Heart left ventricle (tissue), 16 donors: ENCODE measurements around the gene CTPS1. TPM values are rescaled to one million over a fixed set of nuclear protein-coding genes. Genes with fewer than 3 reads are reported as not detected.

ENCODE experiments used
- ATAC-seq, 4 donors: fragments of 200-7000 bp; cut with Tn5 transposase; one replicate each; pipeline ENCODE4 v1.9.1; 2020 to 2022; ENCODE audit warnings: moderate library complexity in 4 of 4, mild to moderate bottlenecking in 3 of 4, moderate number of reproducible peaks in 1 of 4
- DNase-seq, 5 donors: peaks; one replicate each; pipeline ENCODE4 v3.0.0-alpha.2; 2020
- H3K27ac ChIP-seq, 12 donors: fragments of 200-600 bp; sonication (generic) in 4 of 12; one replicate each; pipeline versions ENCODE4 v1.5.0 to v1.8.0; 2016 to 2022; ENCODE audit warnings: mild to moderate bottlenecking in 2 of 12
- H3K27me3 ChIP-seq, 9 donors: fragments of 200-600 bp; sonication (generic) in 2 of 9; one replicate each; pipeline versions ENCODE4 v1.5.1 to v1.8.0; 2016 to 2022; ENCODE audit warnings: mild to moderate bottlenecking in 3 of 9
- H3K36me3 ChIP-seq, 9 donors: fragments of 200-600 bp; sonication (generic) in 2 of 9; one replicate each; pipeline versions ENCODE4 v1.5.0 to v1.8.0; 2018 to 2022; ENCODE audit warnings: mild to moderate bottlenecking in 2 of 9
- H3K4me1 ChIP-seq, 12 donors: fragments of 200-600 bp; sonication (generic) in 4 of 12; one replicate each; pipeline versions ENCODE4 v1.5.0 to v1.8.0; 2016 to 2022; ENCODE audit warnings: mild to moderate bottlenecking in 3 of 12
- H3K4me3 ChIP-seq, 12 donors: fragments of 200-600 bp; sonication (generic) in 4 of 12; one replicate each; pipeline versions ENCODE4 v1.5.0 to v1.8.0; 2017 to 2022; ENCODE audit warnings: mild to moderate bottlenecking in 9 of 12, moderate library complexity in 4 of 12
- H3K9me3 ChIP-seq, 12 donors: fragments of 200-600 bp; sonication (generic) in 4 of 12; one replicate each; pipeline versions ENCODE4 v1.5.0 to v1.8.0; 2016 to 2022; ENCODE audit warnings: mild to moderate bottlenecking in 1 of 12
- POLR2A ChIP-seq, 2 donors: fragments of 450-650 bp; IDR thresholded peaks; one replicate each; pipeline ENCODE4 v1.6.1; 2017; ENCODE audit warnings: antibody characterized with exemption in 2 of 2, mild to moderate bottlenecking in 2 of 2, moderate library complexity in 2 of 2
- WGBS, 4 donors: extraction: QIAGEN DNeasy Blood & Tissue Kit in 2 of 4; methylation state at CpG; one replicate each; pipeline versions ENCODE4 v1.1.5 to v1.1.7; 2013 to 2018; 5-methylcytosine and 5-hydroxymethylcytosine counted together
- intact Hi-C, 10 donors: fragments of 100-400 bp; cut with DNase I; formaldehyde crosslinking; loops; one replicate each; pipeline versions ENCODE4 v1.11.1 to v1.14.2; 2022
- polyA plus RNA-seq, 2 donors: library from polyadenylated mRNA; stranded (reverse); fragments of 200-250 nt; gene quantifications; one replicate each; pipeline ENCODE4 v1.2.3, GENCODE V29; 2013
- total RNA-seq, 9 donors: library from RNA; depleted of rRNA in 2 of 9; stranded (reverse); fragments of >200 nt in 2 of 9; fragmentation: NEBNext Ultra II Directional in 3 of 9; extraction: Animal tissue kit (Norgen Biotek cat#: 25700) in 3 of 9; gene quantifications; one replicate each; pipeline versions ENCODE4 v1.1.0 to v1.2.4, GENCODE V29; 2016 to 2023
- TF ChIP-seq, protein P1 (sequence below), 12 donors: fragments of 200-600 bp; sonication (generic) in 4 of 12; IDR thresholded peaks; one replicate each; pipeline versions ENCODE4 v1.5.0 to v1.8.0; 2018 to 2022; ENCODE audit warnings: antibody characterized with exemption in 12 of 12, mild to moderate bottlenecking in 5 of 12
- donor health status: ischemic (EF 13 %, LVEDD 7.1; RV severe dilation, severe dysfunction).
- donor health status: healthy with polysubstance abuse.
- donor health status: DM: no; HTN: yes; CAD: no.
- donor health status: DM: no; HTN: no; CAD: no.
- donor health status: ischemic (EF 25% LVEDD 6.9; RV normal size, moderate dysfunction).
- donor health status: ischemic (EF 25% LVEDD 5.7; RV mildly dilated, moderate dysfunction).
- donor health status: healthy.
- donor health status: DM: yes; HTN: yes; CAD: no.
- donor health status: ischemic (EF 35%, LVEDD 5.7; RV mildly dilated, moderate dysfunction).
- donor health status: nonischemic (EF 11% LVEDD 7.7; RV severe dilation, severe dysfunction).
- donor health status: DM: yes; HTN: yes; CAD: no.
- donor health status: PGD.
- donor health status: ischemic (EF 29% LVEDD 5.4; RV normal size, mild dysfunction).
- donor health status: nonischemic (EF 23%, LVEDD 6.1; RV moderate dilation, normal function).

Gene CTPS1
- total and polyA plus RNA-seq, 11 donors = 3.7 to 22.5 (median 7.4) TPM

GRCh38 chr1:41009466-41009865 lies 30.0 kb downstream of the CTPS1 start:
- WGBS, 4 donors = 95 to 98% (median 97%) methylated on average over 8 of the region's 8 CpGs
- no peak for ATAC-seq

GRCh38 chr1:41010345-41010744 lies 30.8 kb downstream of the CTPS1 start:
- ATAC-seq = no peak
- no peaks in the 10 kb centered on the region for H3K9me3 ChIP-seq
- H3K27ac ChIP-seq = no peak overlapping the region
- H3K27me3 ChIP-seq = no peaks in the 10 kb centered on the region
- TF ChIP-seq, protein P1, sequence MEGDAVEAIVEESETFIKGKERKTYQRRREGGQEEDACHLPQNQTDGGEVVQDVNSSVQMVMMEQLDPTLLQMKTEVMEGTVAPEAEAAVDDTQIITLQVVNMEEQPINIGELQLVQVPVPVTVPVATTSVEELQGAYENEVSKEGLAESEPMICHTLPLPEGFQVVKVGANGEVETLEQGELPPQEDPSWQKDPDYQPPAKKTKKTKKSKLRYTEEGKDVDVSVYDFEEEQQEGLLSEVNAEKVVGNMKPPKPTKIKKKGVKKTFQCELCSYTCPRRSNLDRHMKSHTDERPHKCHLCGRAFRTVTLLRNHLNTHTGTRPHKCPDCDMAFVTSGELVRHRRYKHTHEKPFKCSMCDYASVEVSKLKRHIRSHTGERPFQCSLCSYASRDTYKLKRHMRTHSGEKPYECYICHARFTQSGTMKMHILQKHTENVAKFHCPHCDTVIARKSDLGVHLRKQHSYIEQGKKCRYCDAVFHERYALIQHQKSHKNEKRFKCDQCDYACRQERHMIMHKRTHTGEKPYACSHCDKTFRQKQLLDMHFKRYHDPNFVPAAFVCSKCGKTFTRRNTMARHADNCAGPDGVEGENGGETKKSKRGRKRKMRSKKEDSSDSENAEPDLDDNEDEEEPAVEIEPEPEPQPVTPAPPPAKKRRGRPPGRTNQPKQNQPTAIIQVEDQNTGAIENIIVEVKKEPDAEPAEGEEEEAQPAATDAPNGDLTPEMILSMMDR (IDR thresholded peaks at IDR 0.05) = no peak
- TF ChIP-seq POLR2A (IDR thresholded peaks at IDR 0.05) = no peak
- peaks cover 0 to 26% (median 14%) of the 10 kb centered on the region in 12 donors for H3K4me1 ChIP-seq
- H3K4me3 ChIP-seq = no peak overlapping the region
- intact Hi-C loops = no loop called here
- no peak for DNase-seq
- peaks cover 0 to 78% (median 63%) of the 10 kb centered on the region in 9 donors for H3K36me3 ChIP-seq
- WGBS, 4 donors = 94 to 100% (median 97%) methylated on average over 1 of the region's 1 CpG

More at GRCh38 chr1:41009466-41009865, 30.0 kb downstream of the CTPS1 start:
- DNase-seq = no peak
- H3K4me1 ChIP-seq = peaks cover 0 to 18% (median 8%) of the 10 kb centered on the region in 12 donors
- no peaks in the 10 kb centered on the region for H3K27me3 ChIP-seq
- peaks cover 0 to 86% (median 63%) of the 10 kb centered on the region in 9 donors for H3K36me3 ChIP-seq
- no peak overlapping the region for H3K27ac ChIP-seq
- TF ChIP-seq POLR2A (IDR thresholded peaks at IDR 0.05) = no peak
- TF ChIP-seq, protein P1 (IDR thresholded peaks at IDR 0.05) = no peak
- intact Hi-C loops = no loop called here
- H3K9me3 ChIP-seq = no peaks in the 10 kb centered on the region
- no peak overlapping the region for H3K4me3 ChIP-seq

DNA sequence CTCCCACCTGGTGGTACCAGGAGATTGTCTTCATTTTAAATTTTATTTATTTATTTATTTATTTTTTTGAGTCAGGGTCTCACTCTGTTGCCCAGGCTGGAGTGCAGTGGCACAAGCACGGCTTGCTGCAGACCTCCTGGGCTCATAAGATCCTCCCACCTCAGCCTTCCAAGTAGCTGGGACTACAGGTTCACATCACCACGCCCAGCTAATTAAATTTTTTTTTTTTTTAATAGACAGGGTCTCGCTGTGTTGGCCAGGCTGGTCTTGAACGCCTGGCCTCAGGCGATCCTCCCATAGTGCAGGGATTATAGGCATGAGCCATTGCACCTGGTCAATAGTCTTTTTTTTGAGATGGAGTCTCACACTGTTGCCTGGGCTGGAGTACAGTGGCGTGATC lies 33.5 kb downstream of the CTPS1 start:
- Histone ChIP-seq H3K27me3 (no peaks in the 10 kb centered on the region), H3K27ac (peak overlapping the region in 6 of 12 donors; percentile 50 to 81 (median 72)), H3K4me1 (peaks cover 0 to 35% (median 18%) of the 10 kb centered on the region in 12 donors), H3K36me3 (peaks cover 0 to 72% (median 43%) of the 10 kb centered on the region in 9 donors), H3K9me3 (no peaks in the 10 kb centered on the region), H3K4me3 (no peak overlapping the region)
- no peak for DNase-seq
- intact Hi-C loops = no loop called here
- TF ChIP-seq, protein P1 (IDR thresholded peaks at IDR 0.05) = no peak
- TF ChIP-seq POLR2A (IDR thresholded peaks at IDR 0.05) = no peak
- no peak for ATAC-seq
- WGBS, 4 donors = 85 to 95% (median 93%) methylated on average over 6 of the region's 6 CpGs

- peaks cover 0 to 64% (median 36%) of the 10 kb centered on the region in 9 donors for H3K36me3 ChIP-seq
- TF ChIP-seq, protein P1 (IDR thresholded peaks at IDR 0.05) = no peak
- peak in 1 of 2 donors; percentile 30 for TF ChIP-seq POLR2A (IDR thresholded peaks at IDR 0.05)
- DNase-seq (peak in 2 of 5 donors; percentile 33 to 48), ATAC-seq (peak; percentile 45 to 90 (median 73))
- WGBS, 4 donors = 41 to 69% (median 61%) methylated on average over 7 of the region's 7 CpGs
- no peaks in the 10 kb centered on the region for H3K9me3 ChIP-seq
- intact Hi-C loops = no loop called here
- H3K4me3 ChIP-seq = peak overlapping the region in 1 of 12 donors; percentile 9
- peak overlapping the region; percentile 2 to 81 (median 64) for H3K27ac ChIP-seq
- peaks cover 0 to 35% (median 18%) of the 10 kb centered on the region in 12 donors for H3K4me1 ChIP-seq
- H3K27me3 ChIP-seq = no peaks in the 10 kb centered on the region
Measured at GRCh38 chr1:41013796-41014195, 34.3 kb downstream of the CTPS1 start.
